Measurements from ENCODE around the gene VCAN. TPM values are rescaled to one million over a fixed set of nuclear protein-coding genes. Genes with fewer than 3 reads are reported as not detected.

Gene VCAN
- total RNA-seq, 1 donor from 2014 or later: 333 TPM

DNA sequence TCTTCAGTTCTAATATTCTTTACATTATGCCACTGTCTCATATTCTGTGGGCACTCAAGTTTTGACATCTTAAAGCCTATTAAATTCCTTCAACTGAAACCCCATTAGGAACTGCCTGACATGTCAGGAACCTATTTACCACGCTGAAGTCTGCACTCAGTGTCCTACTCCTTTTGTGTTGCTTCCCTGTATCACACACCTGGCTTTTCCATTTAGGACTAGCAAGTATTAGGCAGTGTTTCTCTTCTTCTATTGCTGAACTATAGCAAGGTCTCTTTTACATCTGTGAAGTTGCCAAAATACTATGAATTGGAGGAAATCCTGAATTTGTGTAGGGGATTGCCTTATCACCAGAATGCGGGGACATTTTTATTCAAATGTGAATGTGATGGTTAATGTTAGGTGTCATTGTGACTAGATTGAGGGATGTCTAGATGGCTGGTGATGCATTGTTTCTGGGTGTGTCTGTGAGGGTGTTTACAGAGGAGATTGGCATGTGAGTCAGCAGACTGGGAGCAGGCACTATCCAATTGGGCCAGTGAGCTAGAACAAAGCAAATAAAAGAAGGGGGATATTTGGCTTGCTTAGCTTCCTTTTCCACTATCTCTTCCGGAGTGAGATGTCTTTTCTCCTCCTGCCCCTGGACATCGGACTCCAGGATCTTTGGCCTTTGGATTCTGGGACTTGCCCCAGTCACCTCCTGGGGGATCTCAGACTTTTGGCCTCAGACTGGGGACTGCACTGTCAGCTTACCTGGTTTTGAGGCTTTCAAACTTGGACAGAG, 21.2 kb upstream of the VCAN start:
- no peak for DNase-seq (ENCODE audit: low spot score in 2 of 2)
- intact Hi-C loops (cut with DNase I): no loop called here

DNA sequence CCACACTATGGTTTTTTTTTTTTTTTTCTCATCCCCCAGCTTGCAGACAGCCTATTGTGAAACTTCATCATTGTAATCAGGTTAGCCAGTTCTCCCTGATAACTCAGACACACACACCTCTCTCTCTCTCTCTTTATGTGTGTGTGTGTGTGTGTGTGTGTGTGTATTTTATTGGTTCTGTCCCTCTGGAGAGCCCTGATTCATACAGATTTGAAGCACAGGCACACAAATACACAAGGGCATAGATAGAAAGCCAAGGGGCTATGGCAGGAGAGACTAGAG, 20.6 kb upstream of the VCAN start:
- H3K27me3 ChIP-seq: no peaks in the 10 kb centered on the region
- no peaks in the 10 kb centered on the region for H3K4me1 ChIP-seq
- no peaks in the 10 kb centered on the region for H3K36me3 ChIP-seq
- intact Hi-C loops (cut with DNase I): no loop called here
- no peak for DNase-seq (ENCODE audit: low spot score in 2 of 2)
- no peak overlapping the region for H3K4me3 ChIP-seq
- TF ChIP-seq, protein P1, sequence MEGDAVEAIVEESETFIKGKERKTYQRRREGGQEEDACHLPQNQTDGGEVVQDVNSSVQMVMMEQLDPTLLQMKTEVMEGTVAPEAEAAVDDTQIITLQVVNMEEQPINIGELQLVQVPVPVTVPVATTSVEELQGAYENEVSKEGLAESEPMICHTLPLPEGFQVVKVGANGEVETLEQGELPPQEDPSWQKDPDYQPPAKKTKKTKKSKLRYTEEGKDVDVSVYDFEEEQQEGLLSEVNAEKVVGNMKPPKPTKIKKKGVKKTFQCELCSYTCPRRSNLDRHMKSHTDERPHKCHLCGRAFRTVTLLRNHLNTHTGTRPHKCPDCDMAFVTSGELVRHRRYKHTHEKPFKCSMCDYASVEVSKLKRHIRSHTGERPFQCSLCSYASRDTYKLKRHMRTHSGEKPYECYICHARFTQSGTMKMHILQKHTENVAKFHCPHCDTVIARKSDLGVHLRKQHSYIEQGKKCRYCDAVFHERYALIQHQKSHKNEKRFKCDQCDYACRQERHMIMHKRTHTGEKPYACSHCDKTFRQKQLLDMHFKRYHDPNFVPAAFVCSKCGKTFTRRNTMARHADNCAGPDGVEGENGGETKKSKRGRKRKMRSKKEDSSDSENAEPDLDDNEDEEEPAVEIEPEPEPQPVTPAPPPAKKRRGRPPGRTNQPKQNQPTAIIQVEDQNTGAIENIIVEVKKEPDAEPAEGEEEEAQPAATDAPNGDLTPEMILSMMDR (IDR thresholded peaks at IDR 0.05): no peak
- H3K27ac ChIP-seq: no peak overlapping the region
- peaks cover 0 to 12% of the 10 kb centered on the region in 2 donors for H3K9me3 ChIP-seq

More for the DNA sequence above, 21.2 kb upstream of the VCAN start:
- no peaks in the 10 kb centered on the region for H3K27me3 ChIP-seq
- TF ChIP-seq, protein P1 (IDR thresholded peaks at IDR 0.05): no peak
- H3K9me3 ChIP-seq: peaks cover 0 to 12% of the 10 kb centered on the region in 2 donors
- H3K4me3 ChIP-seq: no peak overlapping the region
- H3K36me3 ChIP-seq: no peaks in the 10 kb centered on the region
- H3K4me1 ChIP-seq: no peaks in the 10 kb centered on the region
- no peak overlapping the region for H3K27ac ChIP-seq

DNA sequence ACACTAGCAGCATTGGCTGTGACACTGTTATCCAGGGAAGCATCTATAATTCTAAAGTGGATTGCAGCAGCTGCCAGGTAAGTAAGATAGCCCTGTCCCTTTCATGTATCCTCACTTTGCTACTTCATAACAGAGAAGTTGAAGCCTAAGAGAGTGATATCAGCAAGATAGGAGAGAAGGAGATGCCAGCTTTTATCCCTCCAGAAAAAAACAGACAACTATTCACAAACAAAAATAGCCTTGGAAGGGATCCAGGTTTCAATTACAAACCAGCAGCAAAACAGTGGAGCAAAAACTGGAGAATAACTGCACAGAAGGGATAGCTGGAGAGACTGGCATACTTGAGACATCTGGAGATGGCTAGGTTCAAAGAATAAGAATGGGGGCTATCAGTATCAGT, 19.6 kb upstream of the VCAN start:
- H3K4me3 ChIP-seq: no peak overlapping the region
- intact Hi-C loops (cut with DNase I): no loop called here
- H3K36me3 ChIP-seq: no peaks in the 10 kb centered on the region
- peaks cover 0 to 12% of the 10 kb centered on the region in 2 donors for H3K9me3 ChIP-seq
- no peaks in the 10 kb centered on the region for H3K27me3 ChIP-seq
- TF ChIP-seq, protein P1 (IDR thresholded peaks at IDR 0.05): no peak
- H3K4me1 ChIP-seq: no peaks in the 10 kb centered on the region
- no peak overlapping the region for H3K27ac ChIP-seq
- no peak for DNase-seq (ENCODE audit: low spot score in 2 of 2)

DNA sequence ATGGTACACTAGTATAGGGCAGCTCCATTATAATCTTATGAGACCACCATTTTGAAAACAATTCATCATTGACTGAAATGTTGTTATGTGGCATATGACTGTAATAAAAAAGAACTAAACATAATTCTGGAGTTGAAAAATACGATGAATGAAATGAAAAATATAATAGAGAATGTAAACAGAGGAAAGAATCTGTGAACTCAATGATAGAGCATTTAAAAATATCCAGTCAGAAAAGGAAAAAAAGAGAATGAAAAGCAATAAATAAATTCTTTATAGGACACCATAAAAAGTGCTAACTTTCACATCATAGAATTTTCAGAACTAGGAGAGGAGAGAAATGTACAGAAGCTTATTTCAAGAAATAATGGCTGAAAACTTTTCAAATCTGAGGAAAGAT, 17.6 kb upstream of the VCAN start:
- intact Hi-C loops (cut with DNase I): no loop called here
- Histone ChIP-seq H3K9me3 (peaks cover 0 to 12% of the 10 kb centered on the region in 2 donors), H3K4me3 (no peak overlapping the region), H3K27ac (no peak overlapping the region), H3K4me1 (no peaks in the 10 kb centered on the region), H3K27me3 (no peaks in the 10 kb centered on the region), H3K36me3 (no peaks in the 10 kb centered on the region)
- no peak for DNase-seq (ENCODE audit: low spot score in 2 of 2)
- TF ChIP-seq, protein P1 (IDR thresholded peaks at IDR 0.05): no peak

DNA sequence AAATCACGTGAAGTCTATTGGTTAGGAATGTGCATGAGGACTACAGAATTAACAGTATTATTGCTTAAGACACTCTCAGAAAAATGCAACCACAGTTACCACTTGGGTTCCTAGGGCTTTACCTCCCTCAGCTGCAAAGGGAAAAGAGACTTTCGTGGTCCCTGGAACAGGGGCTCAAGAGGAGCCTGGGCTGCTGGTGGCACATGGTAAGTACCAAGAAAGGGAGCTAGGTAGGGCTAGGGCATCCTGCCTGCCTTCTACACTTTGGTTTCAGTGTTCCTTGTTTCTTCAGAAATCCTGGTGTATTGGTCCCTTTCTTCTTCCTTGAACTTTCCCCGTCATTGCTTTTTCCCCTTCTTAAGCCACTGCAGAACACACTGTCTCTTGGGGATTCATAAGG, 7.3 kb upstream of the VCAN start:
- H3K27ac ChIP-seq: no peak overlapping the region
- H3K27me3 ChIP-seq: no peaks in the 10 kb centered on the region
- TF ChIP-seq, protein P1 (IDR thresholded peaks at IDR 0.05): no peak
- H3K4me1 ChIP-seq: no peaks in the 10 kb centered on the region
- intact Hi-C loops (cut with DNase I): no loop called here
- H3K9me3 ChIP-seq: no peaks in the 10 kb centered on the region
- no peak overlapping the region for H3K4me3 ChIP-seq
- H3K36me3 ChIP-seq: no peaks in the 10 kb centered on the region
- no peak for DNase-seq (ENCODE audit: low spot score in 2 of 2)

Measured in ascending aorta (tissue), 2 donors.